ENCODE measurements around the gene TAX1BP1.

The TAX1BP1 gene

GRCh38 chr7:27826357-27826756 is 86.4 kb downstream of the TAX1BP1 start:
- Histone ChIP-seq H3K4me3 (ENCODE audit: low read length) (no peak overlapping the region), H3K4me1 (ENCODE audit: control insufficient read depth, low read depth, low read length) (no peaks in the 10 kb centered on the region), H3K36me3 (ENCODE audit: control insufficient read depth, low read depth, low read length) (peaks cover 6% of the 10 kb centered on the region), H3K27me3 (ENCODE audit: control insufficient read depth, insufficient read depth, low read length) (no peaks in the 10 kb centered on the region), H3K9ac (ENCODE audit: low read length) (no peak overlapping the region), H3K27ac (ENCODE audit: low read length) (no peak overlapping the region), H3K9me3 (ENCODE audit: control insufficient read depth, low read depth, low read length) (no peaks in the 10 kb centered on the region)

GRCh38 chr7:27834179-27834921 is 94.4 kb downstream of the TAX1BP1 start:
- Histone ChIP-seq H3K36me3 (ENCODE audit: control insufficient read depth, low read depth, low read length) (peaks cover 2% of the 10 kb centered on the region), H3K9ac (ENCODE audit: low read length) (no peak overlapping the region), H3K9me3 (ENCODE audit: control insufficient read depth, low read depth, low read length) (no peaks in the 10 kb centered on the region), H3K4me1 (ENCODE audit: control insufficient read depth, low read depth, low read length) (no peaks in the 10 kb centered on the region), H3K4me3 (ENCODE audit: low read length) (no peak overlapping the region), H3K27me3 (ENCODE audit: control insufficient read depth, insufficient read depth, low read length) (no peaks in the 10 kb centered on the region), H3K27ac (ENCODE audit: low read length) (no peak overlapping the region)

GRCh38 chr7:27835376-27835775 is 95.4 kb downstream of the TAX1BP1 start:
- no peak overlapping the region for H3K4me3 ChIP-seq (ENCODE audit: low read length)
- H3K9ac ChIP-seq (ENCODE audit: low read length), result no peak overlapping the region
- H3K9me3 ChIP-seq (ENCODE audit: control insufficient read depth, low read depth, low read length), result no peaks in the 10 kb centered on the region
- H3K4me1 ChIP-seq (ENCODE audit: control insufficient read depth, low read depth, low read length), result no peaks in the 10 kb centered on the region
- peaks cover 2% of the 10 kb centered on the region for H3K36me3 ChIP-seq (ENCODE audit: control insufficient read depth, low read depth, low read length)
- no peaks in the 10 kb centered on the region for H3K27me3 ChIP-seq (ENCODE audit: control insufficient read depth, insufficient read depth, low read length)
- H3K27ac ChIP-seq (ENCODE audit: low read length), result no peak overlapping the region

- Histone ChIP-seq H3K27me3 (ENCODE audit: control insufficient read depth, insufficient read depth, low read length) (no peaks in the 10 kb centered on the region), H3K4me1 (ENCODE audit: control insufficient read depth, low read depth, low read length) (no peaks in the 10 kb centered on the region), H3K9me3 (ENCODE audit: control insufficient read depth, low read depth, low read length) (no peaks in the 10 kb centered on the region), H3K27ac (ENCODE audit: low read length) (no peak overlapping the region), H3K4me3 (ENCODE audit: low read length) (no peak overlapping the region), H3K9ac (ENCODE audit: low read length) (no peak overlapping the region), H3K36me3 (ENCODE audit: control insufficient read depth, low read depth, low read length) (no peaks in the 10 kb centered on the region)
Measured at GRCh38 chr7:27836536-27836935, 96.6 kb downstream of the TAX1BP1 start.

- Histone ChIP-seq H3K27ac (ENCODE audit: low read length) (no peak overlapping the region), H3K9me3 (ENCODE audit: control insufficient read depth, low read depth, low read length) (no peaks in the 10 kb centered on the region), H3K27me3 (ENCODE audit: control insufficient read depth, insufficient read depth, low read length) (no peaks in the 10 kb centered on the region), H3K36me3 (ENCODE audit: control insufficient read depth, low read depth, low read length) (no peaks in the 10 kb centered on the region), H3K4me3 (ENCODE audit: low read length) (no peak overlapping the region), H3K4me1 (ENCODE audit: control insufficient read depth, low read depth, low read length) (peaks cover 7% of the 10 kb centered on the region), H3K9ac (ENCODE audit: low read length) (no peak overlapping the region)
Measured at GRCh38 chr7:27839099-27839498, 99.1 kb downstream of the TAX1BP1 start.

GRCh38 chr7:27840313-27840712 is 100.4 kb downstream of the TAX1BP1 start:
- Histone ChIP-seq H3K9me3 (ENCODE audit: control insufficient read depth, low read depth, low read length) (no peaks in the 10 kb centered on the region), H3K4me1 (ENCODE audit: control insufficient read depth, low read depth, low read length) (peaks cover 7% of the 10 kb centered on the region), H3K36me3 (ENCODE audit: control insufficient read depth, low read depth, low read length) (no peaks in the 10 kb centered on the region), H3K27me3 (ENCODE audit: control insufficient read depth, insufficient read depth, low read length) (no peaks in the 10 kb centered on the region), H3K9ac (ENCODE audit: low read length) (no peak overlapping the region), H3K4me3 (ENCODE audit: low read length) (no peak overlapping the region), H3K27ac (ENCODE audit: low read length) (no peak overlapping the region)

GRCh38 chr7:27840760-27841364 is 100.9 kb downstream of the TAX1BP1 start:
- Histone ChIP-seq H3K27me3 (ENCODE audit: control insufficient read depth, insufficient read depth, low read length) (no peaks in the 10 kb centered on the region), H3K27ac (ENCODE audit: low read length) (no peak overlapping the region)

GRCh38 chr7:27842094-27842692 is 102.2 kb downstream of the TAX1BP1 start:
- H3K4me3 ChIP-seq (ENCODE audit: low read length), result no peak overlapping the region
- H3K9me3 ChIP-seq (ENCODE audit: control insufficient read depth, low read depth, low read length), result no peaks in the 10 kb centered on the region
- H3K9ac ChIP-seq (ENCODE audit: low read length), result no peak overlapping the region
- peaks cover 7% of the 10 kb centered on the region for H3K4me1 ChIP-seq (ENCODE audit: control insufficient read depth, low read depth, low read length)
- H3K36me3 ChIP-seq (ENCODE audit: control insufficient read depth, low read depth, low read length), result no peaks in the 10 kb centered on the region
- no peaks in the 10 kb centered on the region for H3K27me3 ChIP-seq (ENCODE audit: control insufficient read depth, insufficient read depth, low read length)
- H3K27ac ChIP-seq (ENCODE audit: low read length), result no peak overlapping the region

More at GRCh38 chr7:27840760-27841364, 100.9 kb downstream of the TAX1BP1 start:
- Histone ChIP-seq H3K4me1 (ENCODE audit: control insufficient read depth, low read depth, low read length) (peaks cover 7% of the 10 kb centered on the region), H3K36me3 (ENCODE audit: control insufficient read depth, low read depth, low read length) (no peaks in the 10 kb centered on the region), H3K9me3 (ENCODE audit: control insufficient read depth, low read depth, low read length) (no peaks in the 10 kb centered on the region), H3K9ac (ENCODE audit: low read length) (no peak overlapping the region), H3K4me3 (ENCODE audit: low read length) (no peak overlapping the region)

GRCh38 chr7:27842851-27843250 is 102.9 kb downstream of the TAX1BP1 start:
- H3K4me3 ChIP-seq (ENCODE audit: low read length), result no peak overlapping the region
- H3K36me3 ChIP-seq (ENCODE audit: control insufficient read depth, low read depth, low read length), result no peaks in the 10 kb centered on the region
- H3K27me3 ChIP-seq (ENCODE audit: control insufficient read depth, insufficient read depth, low read length), result no peaks in the 10 kb centered on the region
- no peaks in the 10 kb centered on the region for H3K9me3 ChIP-seq (ENCODE audit: control insufficient read depth, low read depth, low read length)
- H3K27ac ChIP-seq (ENCODE audit: low read length), result no peak overlapping the region
- H3K4me1 ChIP-seq (ENCODE audit: control insufficient read depth, low read depth, low read length), result peaks cover 7% of the 10 kb centered on the region
- no peak overlapping the region for H3K9ac ChIP-seq (ENCODE audit: low read length)

GRCh38 chr7:27843584-27844305 is 103.8 kb downstream of the TAX1BP1 start:
- H3K9me3 ChIP-seq (ENCODE audit: control insufficient read depth, low read depth, low read length), result no peaks in the 10 kb centered on the region
- H3K4me1 ChIP-seq (ENCODE audit: control insufficient read depth, low read depth, low read length), result peaks cover 7% of the 10 kb centered on the region
- H3K27ac ChIP-seq (ENCODE audit: low read length), result no peak overlapping the region
- H3K9ac ChIP-seq (ENCODE audit: low read length), result no peak overlapping the region
- no peaks in the 10 kb centered on the region for H3K36me3 ChIP-seq (ENCODE audit: control insufficient read depth, low read depth, low read length)
- H3K4me3 ChIP-seq (ENCODE audit: low read length), result no peak overlapping the region
- no peaks in the 10 kb centered on the region for H3K27me3 ChIP-seq (ENCODE audit: control insufficient read depth, insufficient read depth, low read length)

GRCh38 chr7:27846388-27846787 is 106.4 kb downstream of the TAX1BP1 start:
- no peaks in the 10 kb centered on the region for H3K27me3 ChIP-seq (ENCODE audit: control insufficient read depth, insufficient read depth, low read length)
- H3K9me3 ChIP-seq (ENCODE audit: control insufficient read depth, low read depth, low read length), result no peaks in the 10 kb centered on the region
- no peaks in the 10 kb centered on the region for H3K36me3 ChIP-seq (ENCODE audit: control insufficient read depth, low read depth, low read length)

More at GRCh38 chr7:27846388-27846787, 106.4 kb downstream of the TAX1BP1 start:
- Histone ChIP-seq H3K4me3 (ENCODE audit: low read length) (no peak overlapping the region), H3K27ac (ENCODE audit: low read length) (no peak overlapping the region), H3K9ac (ENCODE audit: low read length) (no peak overlapping the region), H3K4me1 (ENCODE audit: control insufficient read depth, low read depth, low read length) (peaks cover 7% of the 10 kb centered on the region)
